Neuronal stem cell (in vitro differentiated cells): Measurements from ENCODE around the gene LCP2.

ENCODE experiments used
- DNase-seq: peaks from one replicate; pipeline ENCODE4 v3.0.0-alpha.2; 2013; ENCODE audit warnings: low spot score
- H2AFZ ChIP-seq: one replicate; pipeline ENCODE4 v1.6.1; 2013; ENCODE audit warnings: mild to moderate bottlenecking, low read length, inconsistent platforms
- H2AK5ac ChIP-seq: 2 replicates; pipeline ENCODE4 v1.6.1; 2013; ENCODE audit warnings: low read depth, mild to moderate bottlenecking, inconsistent platforms, low read length, moderate library complexity, mixed read lengths
- H2BK120ac ChIP-seq: 2 replicates; pipeline ENCODE4 v1.6.1; 2013; ENCODE audit warnings: low read depth, mild to moderate bottlenecking, inconsistent platforms, low read length, moderate library complexity, mixed read lengths
- H2BK12ac ChIP-seq: one replicate; pipeline ENCODE4 v1.6.1; 2013; ENCODE audit warnings: low read length, inconsistent platforms
- H2BK15ac ChIP-seq: 2 replicates; pipeline ENCODE4 v1.6.1; 2013; ENCODE audit warnings: mild to moderate bottlenecking, low read length, inconsistent platforms, mixed read lengths
- H2BK5ac ChIP-seq: one replicate; pipeline ENCODE4 v1.6.1; 2013; ENCODE audit warnings: inconsistent platforms, mild to moderate bottlenecking, low read length, moderate library complexity
- H3K14ac ChIP-seq: one replicate; pipeline ENCODE4 v1.6.1; 2013; ENCODE audit warnings: low read length, inconsistent platforms
- H3K18ac ChIP-seq: 2 replicates; pipeline ENCODE4 v1.6.1; 2013; ENCODE audit warnings: low read length, inconsistent platforms
- H3K23ac ChIP-seq: 2 replicates; pipeline ENCODE4 v1.6.1; 2013; ENCODE audit warnings: low read depth, mild to moderate bottlenecking, mixed read lengths, low read length, inconsistent platforms; ENCODE audit not compliant: poor library complexity
- H3K27ac ChIP-seq: replicated peaks from 3 replicates; pipeline ENCODE4 v1.5.1; 2013; ENCODE audit warnings: low read length, inconsistent platforms
- H3K27me3 ChIP-seq, 3 experiments: 2 replicates each; pipeline ENCODE4 v1.6.1; 2013; ENCODE audit warnings: low read length in 3 of 3, mild to moderate bottlenecking in 2 of 3, inconsistent platforms in 1 of 3, low read depth in 1 of 3, mixed read lengths in 1 of 3, moderate library complexity in 1 of 3; ENCODE audit not compliant: control insufficient read depth in 3 of 3, insufficient read depth in 3 of 3
- H3K36me3 ChIP-seq, 2 donors: replicated peaks in 1 of 2; 2 replicates each; pipeline ENCODE4 v1.6.1; 2013; ENCODE audit warnings: low read length in 2 of 2; ENCODE audit not compliant: control insufficient read depth in 2 of 2, insufficient read depth in 2 of 2
- H3K4ac ChIP-seq: 2 replicates; pipeline ENCODE4 v1.6.1; 2013; ENCODE audit warnings: inconsistent platforms, mild to moderate bottlenecking, low read length, moderate library complexity
- H3K4me1 ChIP-seq, 2 donors: 1 replicate in 1 of 2; 2 replicates in 1 of 2; pipeline ENCODE4 v1.6.1; 2013; ENCODE audit warnings: low read length in 2 of 2, low read depth in 1 of 2; ENCODE audit not compliant: control insufficient read depth in 2 of 2, insufficient read depth in 1 of 2
- H3K4me2 ChIP-seq: one replicate; pipeline ENCODE4 v1.6.1; 2013; ENCODE audit warnings: mild to moderate bottlenecking, low read length, inconsistent platforms; ENCODE audit not compliant: insufficient read depth, poor library complexity, severe bottlenecking
- H3K4me3 ChIP-seq, 2 donors: 2 replicates each; pipeline ENCODE4 v1.5.1; 2013; ENCODE audit warnings: low read length in 2 of 2, mild to moderate bottlenecking in 2 of 2, inconsistent platforms in 1 of 2, moderate library complexity in 1 of 2
- H3K79me1 ChIP-seq: one replicate; pipeline ENCODE4 v1.6.1; 2013; ENCODE audit warnings: low read depth, mild to moderate bottlenecking, inconsistent platforms, low read length, moderate library complexity
- H3K9ac ChIP-seq: one replicate; pipeline ENCODE4 v1.6.1; 2013; ENCODE audit warnings: mild to moderate bottlenecking, low read depth, low read length, inconsistent platforms; ENCODE audit not compliant: poor library complexity
- H3K9me3 ChIP-seq, 2 donors: replicated peaks in 1 of 2; 2 replicates each; pipeline versions ENCODE3 to v1.6.1; 2013; ENCODE audit warnings: low read length in 2 of 2, mild to moderate bottlenecking in 2 of 2, inconsistent platforms in 1 of 2, low read depth in 1 of 2, mixed read lengths in 1 of 2, moderate library complexity in 1 of 2; ENCODE audit not compliant: control insufficient read depth in 2 of 2, insufficient read depth in 1 of 2
- H4K8ac ChIP-seq: one replicate; pipeline ENCODE4 v1.6.1; 2013; ENCODE audit warnings: low read depth, mild to moderate bottlenecking, inconsistent platforms, low read length, moderate library complexity
- H4K91ac ChIP-seq: one replicate; pipeline ENCODE4 v1.6.1; 2013; ENCODE audit warnings: low read length, low read depth, mild to moderate bottlenecking, inconsistent platforms; ENCODE audit not compliant: poor library complexity
- WGBS, 2 donors: extraction: QIAGEN DNeasy Blood & Tissue Kit; methylation state at CpG; one replicate each; pipeline ENCODE4 v1.1.7; 2013; ENCODE audit warnings: missing lambda C conversion rate in 2 of 2, mixed read lengths in 1 of 2; ENCODE audit not compliant: insufficient read length in 2 of 2, insufficient replicate concordance in 1 of 2; ENCODE audit errors: extremely low coverage in 2 of 2; 5-methylcytosine and 5-hydroxymethylcytosine counted together

LCP2 gene

GRCh38 chr5:170252109-170252508 is 45.5 kb downstream of the LCP2 start:
- Histone ChIP-seq H3K9ac (no peak overlapping the region), H3K9me3 (no peaks in the 10 kb centered on the region), H3K27me3 (peaks cover 0 to 4% (median 0%) of the 10 kb centered on the region in 3 experiments), H3K14ac (no peak overlapping the region), H3K23ac (no peak overlapping the region), H4K91ac (no peak overlapping the region), H2BK15ac (no peak overlapping the region), H2BK120ac (no peak overlapping the region), H3K27ac (no peak overlapping the region), H2BK5ac (no peak overlapping the region), H2AK5ac (no peak overlapping the region), H3K4ac (no peak overlapping the region), H4K8ac (no peak overlapping the region), H3K4me2 (no peak overlapping the region), H3K4me1 (peaks cover 0 to 5% of the 10 kb centered on the region in 2 donors), H2BK12ac (no peak overlapping the region), H3K18ac (no peak overlapping the region), H3K4me3 (no peak overlapping the region), H3K36me3 (no peaks in the 10 kb centered on the region), H3K79me1 (no peaks in the 10 kb centered on the region), H2AFZ (no peak overlapping the region)
- no peak for DNase-seq
- WGBS, 2 donors: no CpG with 5 or more reads among the region's 3 CpGs

- H2BK5ac ChIP-seq: no peak overlapping the region
- no peak overlapping the region for H3K9ac ChIP-seq
- no peak overlapping the region for H3K14ac ChIP-seq
- no peaks in the 10 kb centered on the region for H3K9me3 ChIP-seq
- H2AFZ ChIP-seq: no peak overlapping the region
- no peaks in the 10 kb centered on the region for H3K36me3 ChIP-seq
- no peak overlapping the region for H4K91ac ChIP-seq
- peaks cover 0 to 5% of the 10 kb centered on the region in 2 donors for H3K4me1 ChIP-seq
- H3K4me2 ChIP-seq: no peak overlapping the region
- H2BK120ac ChIP-seq: no peak overlapping the region
- H3K4me3 ChIP-seq: no peak overlapping the region
- no peak overlapping the region for H4K8ac ChIP-seq
- no CpG with 5 or more reads among the region's 2 CpGs for WGBS, 2 donors
- no peaks in the 10 kb centered on the region for H3K79me1 ChIP-seq
- no peak overlapping the region for H2AK5ac ChIP-seq
- H3K4ac ChIP-seq: no peak overlapping the region
- DNase-seq: no peak
- no peak overlapping the region for H3K27ac ChIP-seq
- H2BK15ac ChIP-seq: no peak overlapping the region
- H3K18ac ChIP-seq: no peak overlapping the region
- peaks cover 0 to 4% (median 0%) of the 10 kb centered on the region in 3 experiments for H3K27me3 ChIP-seq
- no peak overlapping the region for H2BK12ac ChIP-seq
- H3K23ac ChIP-seq: no peak overlapping the region
Measured at GRCh38 chr5:170251462-170251861, 46.1 kb downstream of the LCP2 start.

GRCh38 chr5:170250810-170251317 is 46.7 kb downstream of the LCP2 start:
- no peak overlapping the region for H3K18ac ChIP-seq
- H2BK5ac ChIP-seq: no peak overlapping the region
- peaks cover 0 to 2% of the 10 kb centered on the region in 2 donors for H3K4me1 ChIP-seq
- no peak overlapping the region for H3K14ac ChIP-seq
- no peak overlapping the region for H3K23ac ChIP-seq
- H3K4ac ChIP-seq: no peak overlapping the region
- H3K9me3 ChIP-seq: no peaks in the 10 kb centered on the region
- no peaks in the 10 kb centered on the region for H3K36me3 ChIP-seq
- H2AFZ ChIP-seq: no peak overlapping the region
- H3K9ac ChIP-seq: no peak overlapping the region
- H4K8ac ChIP-seq: no peak overlapping the region
- no peak overlapping the region for H2BK15ac ChIP-seq
- H3K27me3 ChIP-seq: peaks cover 0 to 4% (median 0%) of the 10 kb centered on the region in 3 experiments
- H3K27ac ChIP-seq: no peak overlapping the region
- no peaks in the 10 kb centered on the region for H3K79me1 ChIP-seq
- H2BK12ac ChIP-seq: no peak overlapping the region
- no peak overlapping the region for H2BK120ac ChIP-seq
- no peak overlapping the region for H2AK5ac ChIP-seq
- no peak overlapping the region for H4K91ac ChIP-seq
- no peak overlapping the region for H3K4me2 ChIP-seq
- WGBS, 2 donors: no CpG with 5 or more reads among the region's 3 CpGs
- no peak overlapping the region for H3K4me3 ChIP-seq
- no peak for DNase-seq

- no peak overlapping the region for H2AK5ac ChIP-seq
- no peaks in the 10 kb centered on the region for H3K4me1 ChIP-seq
- no peak overlapping the region for H3K4ac ChIP-seq
- no peak overlapping the region for H3K18ac ChIP-seq
- WGBS, 2 donors: no CpG with 5 or more reads among the region's 4 CpGs
- no peak overlapping the region for H3K9ac ChIP-seq
- DNase-seq: no peak
- H4K8ac ChIP-seq: no peak overlapping the region
- no peak overlapping the region for H3K27ac ChIP-seq
- peaks cover 0 to 4% (median 0%) of the 10 kb centered on the region in 3 experiments for H3K27me3 ChIP-seq
- H3K4me3 ChIP-seq: no peak overlapping the region
- no peak overlapping the region for H4K91ac ChIP-seq
- H3K36me3 ChIP-seq: no peaks in the 10 kb centered on the region
- H3K23ac ChIP-seq: no peak overlapping the region
- H2BK12ac ChIP-seq: no peak overlapping the region
- no peak overlapping the region for H2BK15ac ChIP-seq
- H2AFZ ChIP-seq: no peak overlapping the region
- no peak overlapping the region for H3K14ac ChIP-seq
- no peaks in the 10 kb centered on the region for H3K9me3 ChIP-seq
- no peak overlapping the region for H2BK120ac ChIP-seq
- no peak overlapping the region for H3K4me2 ChIP-seq
- no peak overlapping the region for H2BK5ac ChIP-seq
- H3K79me1 ChIP-seq: no peaks in the 10 kb centered on the region
Measured at GRCh38 chr5:170249355-170249754, 48.2 kb downstream of the LCP2 start.
